ENCODE results near the gene PRPF8. TPM values are rescaled to one million over a fixed set of nuclear protein-coding genes. Genes with fewer than 3 reads are reported as not detected.
A peak's percentile ranks its signal among the peaks of the same experiment; 100 is the strongest.
"Not testable (repeated sequence)": the region's sequence is repeated elsewhere in the genome, so short reads cannot be mapped to it uniquely, and the experiment has no call there.

Gene PRPF8
- total RNA-seq, 4 donors from 2014 or later: 176 to 235 (median 194) TPM

DNA sequence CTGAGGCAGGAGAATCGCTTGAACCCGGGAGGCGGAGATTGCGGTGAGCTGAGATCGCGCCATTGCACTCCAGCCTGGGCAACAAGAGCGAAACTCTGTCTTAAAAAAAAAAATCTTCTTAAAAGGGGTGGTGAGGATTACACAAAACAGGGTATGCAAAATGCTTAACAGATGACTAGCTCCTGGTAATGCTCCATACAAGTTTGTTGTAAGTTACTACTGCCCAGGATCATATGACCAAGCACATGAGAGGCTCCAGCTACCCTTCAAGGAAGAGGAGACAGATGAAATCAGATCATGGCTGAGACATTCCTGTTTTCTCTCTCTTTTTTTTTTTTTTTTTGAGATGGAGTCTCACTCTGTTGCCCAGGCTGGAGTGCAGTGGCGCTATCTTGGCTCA, 37.4 kb upstream of the PRPF8 start:
- DNase-seq (ENCODE audit: low spot score in 2 of 2); H3K4me3 ChIP-seq; H3K9me3 ChIP-seq; H3K27me3 ChIP-seq: not testable (repeated sequence)
- peak in 1 of 2 donors; percentile 13 for TF ChIP-seq EP300 (IDR thresholded peaks at IDR 0.05)
- H3K27ac ChIP-seq: peak overlapping the region in 3 of 4 donors; percentile 86 to 95 (median 88)
- 93 to 95% methylated on average over 8 of the region's 8 CpGs for WGBS, 2 donors
- peaks cover 0 to 12% (median 3%) of the 10 kb centered on the region in 3 donors for H3K36me3 ChIP-seq
- peaks cover 0 to 67% (median 43%) of the 10 kb centered on the region in 4 donors for H3K4me1 ChIP-seq

DNA sequence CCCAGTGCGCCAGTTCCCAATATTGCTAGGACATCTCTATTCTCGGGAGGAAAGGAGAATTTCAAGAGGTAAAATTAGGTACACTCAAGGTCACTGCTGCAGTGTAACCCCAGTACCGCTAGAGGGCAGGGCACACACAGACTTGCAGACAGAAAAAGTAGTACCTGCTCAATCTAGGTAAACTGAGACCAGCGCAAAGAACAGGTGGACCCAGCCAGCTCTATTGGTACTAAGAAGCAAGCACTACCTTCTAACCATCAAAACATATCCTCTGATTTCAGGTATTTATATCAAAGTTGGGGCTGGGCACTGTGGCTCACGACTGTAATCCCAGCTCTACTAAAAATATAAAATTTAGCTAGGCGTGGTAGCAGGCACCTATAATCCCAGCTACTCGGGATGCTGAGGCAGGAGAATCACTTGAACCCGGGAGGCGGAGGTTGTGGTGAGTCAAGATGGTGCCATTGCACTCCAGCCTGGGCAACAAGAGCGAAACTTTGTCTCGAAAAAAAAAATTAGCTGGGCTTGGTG, 36.3 kb upstream of the PRPF8 start:
- H3K4me3 ChIP-seq: no peak overlapping the region
- peak in 1 of 2 donors; percentile 78 for DNase-seq (ENCODE audit: low spot score in 2 of 2)

DNA sequence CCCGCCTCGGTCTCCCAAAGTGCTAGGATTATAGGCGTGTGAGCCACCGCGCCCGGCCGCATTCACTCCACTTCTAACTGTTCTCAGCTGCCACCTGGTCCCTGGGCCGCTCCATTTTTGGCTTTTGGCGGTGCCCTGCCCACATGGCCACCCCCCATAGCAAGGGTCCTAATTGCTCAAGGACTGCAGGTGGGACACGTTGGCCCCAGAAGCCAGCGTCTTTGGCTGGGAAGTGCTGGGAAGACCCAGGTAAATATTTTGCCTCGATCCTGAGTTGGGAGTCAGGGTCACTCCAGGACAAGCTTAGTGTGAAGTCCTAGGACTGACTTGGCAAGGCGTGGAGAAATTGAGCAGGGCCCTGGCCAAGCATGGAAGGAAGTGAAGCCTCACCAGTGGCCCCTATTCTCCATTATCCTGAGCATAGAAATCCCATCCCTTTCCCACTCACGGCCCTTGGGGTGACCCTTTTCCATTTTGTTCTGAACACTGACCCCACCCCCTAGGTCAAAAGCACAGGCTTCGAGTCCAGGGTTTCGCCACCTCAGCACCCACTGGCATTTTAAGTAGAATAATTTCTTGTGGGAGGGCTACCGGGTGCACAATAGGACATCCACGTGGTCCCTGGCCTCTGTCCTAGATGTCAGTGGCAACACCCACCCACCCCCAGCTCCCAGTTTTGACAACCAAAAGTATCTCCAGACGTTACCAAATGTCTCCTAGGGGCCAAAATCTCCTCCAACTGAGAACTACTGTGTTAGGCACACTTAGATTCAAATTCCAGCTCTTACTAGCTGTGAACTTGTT, 33.9 kb upstream of the PRPF8 start:
- Histone ChIP-seq H3K9me3 (no peaks in the 10 kb centered on the region), H3K4me3 (no peak overlapping the region), H3K4me1 (peaks cover 0 to 56% (median 33%) of the 10 kb centered on the region in 4 donors), H3K27ac (peak overlapping the region in 3 of 4 donors; percentile 95 to 99 (median 98)), H3K36me3 (no peaks in the 10 kb centered on the region), H3K27me3 (no peaks in the 10 kb centered on the region)
- no peak for TF ChIP-seq EP300 (IDR thresholded peaks at IDR 0.05)
- no peak for TF ChIP-seq POLR2A (IDR thresholded peaks at IDR 0.05)
- TF ChIP-seq, protein P1, sequence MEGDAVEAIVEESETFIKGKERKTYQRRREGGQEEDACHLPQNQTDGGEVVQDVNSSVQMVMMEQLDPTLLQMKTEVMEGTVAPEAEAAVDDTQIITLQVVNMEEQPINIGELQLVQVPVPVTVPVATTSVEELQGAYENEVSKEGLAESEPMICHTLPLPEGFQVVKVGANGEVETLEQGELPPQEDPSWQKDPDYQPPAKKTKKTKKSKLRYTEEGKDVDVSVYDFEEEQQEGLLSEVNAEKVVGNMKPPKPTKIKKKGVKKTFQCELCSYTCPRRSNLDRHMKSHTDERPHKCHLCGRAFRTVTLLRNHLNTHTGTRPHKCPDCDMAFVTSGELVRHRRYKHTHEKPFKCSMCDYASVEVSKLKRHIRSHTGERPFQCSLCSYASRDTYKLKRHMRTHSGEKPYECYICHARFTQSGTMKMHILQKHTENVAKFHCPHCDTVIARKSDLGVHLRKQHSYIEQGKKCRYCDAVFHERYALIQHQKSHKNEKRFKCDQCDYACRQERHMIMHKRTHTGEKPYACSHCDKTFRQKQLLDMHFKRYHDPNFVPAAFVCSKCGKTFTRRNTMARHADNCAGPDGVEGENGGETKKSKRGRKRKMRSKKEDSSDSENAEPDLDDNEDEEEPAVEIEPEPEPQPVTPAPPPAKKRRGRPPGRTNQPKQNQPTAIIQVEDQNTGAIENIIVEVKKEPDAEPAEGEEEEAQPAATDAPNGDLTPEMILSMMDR (IDR thresholded peaks at IDR 0.05): no peak
- no peak for DNase-seq (ENCODE audit: low spot score in 2 of 2)
- WGBS, 2 donors: 66 to 67% methylated on average over 19 of the region's 19 CpGs

More for the DNA sequence above, 36.3 kb upstream of the PRPF8 start:
- TF ChIP-seq, protein P1 (IDR thresholded peaks at IDR 0.05): peak; percentile 91 to 99 (median 94)
- TF ChIP-seq POLR2A (IDR thresholded peaks at IDR 0.05) (no peak), EP300 (IDR thresholded peaks at IDR 0.05) (peak in 1 of 2 donors; percentile 55)
- no peaks in the 10 kb centered on the region for H3K27me3 ChIP-seq
- H3K4me1 ChIP-seq: peaks cover 0 to 56% (median 38%) of the 10 kb centered on the region in 4 donors
- WGBS, 2 donors: 34 to 43% methylated on average over 11 of the region's 11 CpGs
- H3K9me3 ChIP-seq: no peaks in the 10 kb centered on the region
- peak overlapping the region in 1 of 4 donors; percentile 51 for H3K27ac ChIP-seq
- H3K36me3 ChIP-seq: peaks cover 0 to 1% (median 0%) of the 10 kb centered on the region in 3 donors

DNA sequence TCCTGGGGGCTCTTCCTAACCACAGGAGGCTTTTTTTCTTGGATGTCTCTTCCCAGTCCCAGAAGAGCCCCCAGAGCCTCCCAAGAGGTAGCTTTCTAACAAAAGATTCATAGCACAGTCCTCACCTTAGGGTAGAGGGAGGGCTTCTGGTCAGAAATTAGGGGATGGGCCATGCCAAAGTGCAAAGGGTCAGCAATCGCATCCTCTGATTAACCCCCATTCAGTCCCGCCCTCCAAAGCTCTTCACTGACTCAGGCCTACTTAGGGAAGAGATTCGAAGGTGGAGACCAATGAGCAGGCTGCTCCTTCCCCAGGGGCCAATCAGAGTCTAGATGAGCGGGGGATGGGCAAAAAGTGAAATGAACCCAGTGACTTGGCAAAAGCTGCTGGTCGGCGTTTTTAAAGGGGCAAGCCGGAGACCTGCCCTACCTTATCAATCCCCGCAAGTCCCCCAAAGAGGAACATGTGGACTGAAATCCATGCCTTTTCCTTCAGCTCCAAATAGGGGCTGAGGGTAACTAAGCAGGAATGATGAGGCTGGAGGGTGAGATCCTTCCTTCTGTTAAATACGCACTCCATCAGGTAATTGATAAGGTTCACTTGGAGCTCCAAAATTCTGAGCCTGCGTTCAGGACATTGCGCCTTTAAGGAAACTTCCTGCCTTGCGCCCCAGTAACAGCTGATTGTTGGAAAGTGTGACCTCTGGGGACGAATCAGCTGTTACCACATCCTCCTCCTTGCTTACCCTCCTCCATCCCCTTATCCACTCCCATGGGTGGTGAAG, 32.4 kb upstream of the PRPF8 start:
- TF ChIP-seq POLR2A (IDR thresholded peaks at IDR 0.05) (peak in 1 of 2 donors; percentile 3), EP300 (IDR thresholded peaks at IDR 0.05) (peak in 1 of 2 donors; percentile 84)
- TF ChIP-seq, protein P1 (IDR thresholded peaks at IDR 0.05): no peak
- 0 to 1% methylated on average over 13 of the region's 13 CpGs for WGBS, 2 donors
- Histone ChIP-seq H3K4me3 (peak overlapping the region; percentile 41 to 80 (median 62)), H3K36me3 (peaks cover 0 to 13% (median 0%) of the 10 kb centered on the region in 3 donors), H3K9me3 (no peaks in the 10 kb centered on the region), H3K4me1 (peaks cover 0 to 62% (median 36%) of the 10 kb centered on the region in 4 donors), H3K27ac (peak overlapping the region; percentile 95 to 99 (median 98)), H3K27me3 (no peaks in the 10 kb centered on the region)
- peak; percentile 82 to 93 for DNase-seq (ENCODE audit: low spot score in 2 of 2)
